Motor neuron (in vitro differentiated cells): Measurements from ENCODE around the gene ACCS. TPM values are rescaled to one million over a fixed set of nuclear protein-coding genes. Genes with fewer than 3 reads are reported as not detected.

Experiments used
- ATAC-seq, 8 experiments: fragments of 200-7000 bp; cut with Tn5 transposase; replicated peaks in 6 of 8; 2 replicates each; pipeline ENCODE4 v1.8.0; 2021; ENCODE audit warnings: mild to moderate bottlenecking in 8 of 8, moderate library complexity in 8 of 8
- H3K27ac ChIP-seq, 2 donors: fragments of 250-450 bp; sonication (Bioruptor Pico); 2 replicates each; pipeline ENCODE4 v1.9.0; 2021; ENCODE audit warnings: antibody characterized with exemption in 2 of 2, mild to moderate bottlenecking in 2 of 2, moderate library complexity in 1 of 2
- H3K4me1 ChIP-seq, 2 donors: fragments of 250-450 bp; sonication (Bioruptor Pico); replicated peaks in 1 of 2; 2 replicates each; pipeline ENCODE4 v1.6.1; 2021; ENCODE audit warnings: antibody characterized with exemption in 2 of 2, mild to moderate bottlenecking in 2 of 2, moderate library complexity in 1 of 2
- H3K4me3 ChIP-seq, 5 donors: fragments of 250-450 bp; sonication (Bioruptor Pico); 2 replicates each; pipeline ENCODE4 v1.9.0; 2021; ENCODE audit warnings: antibody characterized with exemption in 5 of 5, mild to moderate bottlenecking in 5 of 5, moderate library complexity in 4 of 5
- WGBS, 10 experiments: fragments of 450-650 bp; shearing (Covaris generic); methylation state at CpG; one replicate each; pipeline ENCODE4 v1.0.0; 2022; 5-methylcytosine and 5-hydroxymethylcytosine counted together
- in situ Hi-C, 9 experiments: fragments of 400-800 bp; cut with MboI; loops; one replicate each; pipeline ENCODE4 v1.15.0; 2021; ENCODE audit warnings: low sequenced_read_pairs in 9 of 9, low pct_unique_long_range_greater_than_20kb in 2 of 9; ENCODE audit not compliant: unreplicated experiment in 9 of 9
- total RNA-seq, 8 experiments: library from RNA; unstranded; fragments of 300-600 nt; gene quantifications; 2 replicates each; pipeline versions ENCODE4 v1.2.3 to v1.2.4, GENCODE V29; 2022

The ACCS gene
- total RNA-seq, 8 experiments from 2014 or later: 0.75 to 28.9 (median 4.6) TPM; not detected in 1

- Histone ChIP-seq H3K4me1 (no peaks in the 10 kb centered on the region), H3K4me3 (no peak overlapping the region), H3K27ac (no peak overlapping the region)
- no peak for ATAC-seq
- WGBS, 10 experiments: 0 to 75% (median 50%) methylated on average over 1 to 2 of the region's 2 CpGs; no CpG with 5 or more reads in 3 of the 10 experiments
- in situ Hi-C loops: loop anchor here in 7 of 9 experiments (10.0 to 25.0 kb wide), 3 partner anchors 135 to 162 kb away; partner anchors contain the start of gene ALKBH3 (in 4 of the 7)
These were observed 18.8 kb upstream of the ACCS start for GRCh38 chr11:44047298-44047697.

DNA sequence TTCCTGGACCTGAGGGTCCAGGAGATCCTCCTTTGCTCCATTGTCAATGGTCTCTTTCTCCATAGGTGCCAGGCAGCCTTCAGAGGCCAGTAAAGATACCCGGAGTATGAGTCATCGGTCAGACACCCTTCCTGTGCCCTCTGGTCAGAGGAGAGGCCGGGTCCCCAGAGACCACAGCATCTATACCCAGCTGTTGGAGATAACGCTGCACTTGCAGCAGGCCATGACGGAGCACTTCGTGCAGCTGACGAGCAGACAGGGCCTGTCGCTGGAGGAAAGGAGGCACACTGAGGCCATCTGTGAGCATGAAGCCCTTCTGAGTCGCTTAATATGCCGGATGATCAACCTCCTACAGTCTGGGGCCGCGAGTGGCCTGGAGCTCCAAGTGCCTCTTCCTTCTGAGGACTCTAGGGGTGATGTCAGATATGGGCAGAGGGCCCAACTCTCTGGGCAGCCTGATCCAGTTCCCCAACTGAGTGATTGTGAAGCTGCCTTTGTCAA is 18.1 kb upstream of the ACCS start, which contains the start of gene ACCSL:
ACCSL (plus strand) TSS at position 51 of the 501 bp plus-strand sequence; CDS start at position 107, 56 bp downstream.
- H3K4me1 ChIP-seq: no peaks in the 10 kb centered on the region
- no peak for ATAC-seq
- no peak within 1 kb of the TSS for H3K4me3 ChIP-seq
- in situ Hi-C loops: loop anchor here in 7 of 9 experiments (10.0 to 25.0 kb wide), 3 partner anchors 136 to 163 kb away; partner anchors contain the start of gene ALKBH3 (in 4 of the 7)
- H3K27ac ChIP-seq: no peak within 1 kb of the TSS
- 20 to 100% (median 90%) methylated on average over 1 to 7 of the region's 12 CpGs; no CpG with 5 or more reads in 5 of the 10 experiments for WGBS, 10 experiments

- no peak overlapping the region for H3K27ac ChIP-seq
- 0 to 86% (median 53%) methylated on average over 1 to 3 of the region's 3 CpGs; no CpG with 5 or more reads in 1 of the 10 experiments for WGBS, 10 experiments
- H3K4me3 ChIP-seq: no peak overlapping the region
- no peak for ATAC-seq
- no peaks in the 10 kb centered on the region for H3K4me1 ChIP-seq
- in situ Hi-C loops: loop anchor here in 8 of 9 experiments (10.0 to 25.0 kb wide), 3 partner anchors 138 to 165 kb away; partner anchors contain the start of gene ALKBH3 (in 5 of the 8)
These were observed 16.2 kb upstream of the ACCS start for GRCh38 chr11:44049832-44050231.

DNA sequence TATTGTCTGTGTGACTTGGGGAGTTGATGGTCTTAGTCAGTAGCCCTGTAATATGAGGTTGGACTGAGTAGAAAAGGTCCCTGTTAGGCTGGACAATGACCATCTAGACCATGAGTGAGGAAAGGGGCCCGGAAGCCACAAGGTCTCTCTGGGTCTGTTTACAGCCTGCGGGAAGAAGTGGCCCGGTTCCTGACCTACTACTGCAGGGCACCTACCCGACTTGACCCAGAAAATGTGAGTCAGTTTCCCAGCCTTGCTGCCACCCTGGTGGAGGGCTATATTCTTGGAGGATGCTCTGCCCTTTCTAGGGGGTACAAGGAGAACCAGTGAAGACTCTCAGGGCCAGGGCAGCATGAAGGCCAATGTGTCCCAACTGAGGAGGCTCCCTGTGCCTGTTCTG is 14.9 kb upstream of the ACCS start:
- Histone ChIP-seq H3K4me1 (no peaks in the 10 kb centered on the region), H3K4me3 (no peak overlapping the region), H3K27ac (no peak overlapping the region)
- 20% methylated on average over 1 of the region's 4 CpGs; no CpG with 5 or more reads in 9 of the 10 experiments for WGBS, 10 experiments
- in situ Hi-C loops: loop anchor here in 1 of 9 experiments (25.0 kb wide), 1 partner anchor 164 kb away; the partner anchor contains the start of gene ALKBH3
- ATAC-seq: no peak

- WGBS, 10 experiments: 37 to 89% (median 72%) methylated on average over 1 to 5 of the region's 6 CpGs; no CpG with 5 or more reads in 4 of the 10 experiments
- Histone ChIP-seq H3K4me1 (no peaks in the 10 kb centered on the region), H3K27ac (no peak overlapping the region), H3K4me3 (no peak overlapping the region)
- in situ Hi-C loops: loop anchor here in 1 of 9 experiments (25.0 kb wide), 1 partner anchor 170 kb away; the partner anchor contains the start of gene ALKBH3
- no peak for ATAC-seq
These were observed 8.7 kb upstream of the ACCS start for GRCh38 chr11:44057340-44057739.

GRCh38 chr11:44058275-44058674 is 7.8 kb upstream of the ACCS start:
- no peak for ATAC-seq
- Histone ChIP-seq H3K4me3 (no peak overlapping the region), H3K27ac (no peak overlapping the region), H3K4me1 (no peaks in the 10 kb centered on the region)
- 20 to 100% (median 85%) methylated on average over 1 to 3 of the region's 6 CpGs; no CpG with 5 or more reads in 4 of the 10 experiments for WGBS, 10 experiments
- in situ Hi-C loops: loop anchor here in 1 of 9 experiments (25.0 kb wide), 1 partner anchor 171 kb away; the partner anchor contains the start of gene ALKBH3

- 0 to 71% (median 30%) methylated on average over 1 to 4 of the region's 4 CpGs; no CpG with 5 or more reads in 1 of the 10 experiments for WGBS, 10 experiments
- H3K27ac ChIP-seq: no peak overlapping the region
- peak overlapping the region in 1 of 5 donors; percentile 45 for H3K4me3 ChIP-seq
- ATAC-seq: no peak
- in situ Hi-C loops: loop anchor here in 1 of 9 experiments (25.0 kb wide), 1 partner anchor 178 kb away; the partner anchor contains the start of gene ALKBH3
- H3K4me1 ChIP-seq: peaks cover 0 to 10% of the 10 kb centered on the region in 2 donors
These were observed 859 bp upstream of the ACCS start for GRCh38 chr11:44065161-44065661.

GRCh38 chr11:44066732-44067141 is 667 bp downstream of the ACCS start:
- H3K4me3 ChIP-seq: peak overlapping the region in 2 of 5 donors; percentile 31 to 45
- peak in 2 of 8 experiments; percentile 36 to 41 for ATAC-seq
- H3K4me1 ChIP-seq: peaks cover 0 to 10% of the 10 kb centered on the region in 2 donors
- in situ Hi-C loops: loop anchor here in 1 of 9 experiments (25.0 kb wide), 1 partner anchor 179 kb away; the partner anchor contains the start of gene ALKBH3
- peak overlapping the region in 1 of 2 donors; percentile 75 for H3K27ac ChIP-seq
- 0 to 97% (median 87%) methylated on average over 2 to 10 of the region's 10 CpGs; no CpG with 5 or more reads in 1 of the 10 experiments for WGBS, 10 experiments

- in situ Hi-C loops: loop anchor here in 1 of 9 experiments (25.0 kb wide), 1 partner anchor 180 kb away; the partner anchor contains the start of gene ALKBH3
- H3K4me1 ChIP-seq: peaks cover 0 to 10% of the 10 kb centered on the region in 2 donors
- ATAC-seq: no peak
- H3K27ac ChIP-seq: no peak overlapping the region
- WGBS, 10 experiments: 33 to 100% (median 80%) methylated on average over 1 to 5 of the region's 5 CpGs; no CpG with 5 or more reads in 3 of the 10 experiments
- no peak overlapping the region for H3K4me3 ChIP-seq
These were observed 1.2 kb downstream of the ACCS start for GRCh38 chr11:44067266-44067665.

DNA sequence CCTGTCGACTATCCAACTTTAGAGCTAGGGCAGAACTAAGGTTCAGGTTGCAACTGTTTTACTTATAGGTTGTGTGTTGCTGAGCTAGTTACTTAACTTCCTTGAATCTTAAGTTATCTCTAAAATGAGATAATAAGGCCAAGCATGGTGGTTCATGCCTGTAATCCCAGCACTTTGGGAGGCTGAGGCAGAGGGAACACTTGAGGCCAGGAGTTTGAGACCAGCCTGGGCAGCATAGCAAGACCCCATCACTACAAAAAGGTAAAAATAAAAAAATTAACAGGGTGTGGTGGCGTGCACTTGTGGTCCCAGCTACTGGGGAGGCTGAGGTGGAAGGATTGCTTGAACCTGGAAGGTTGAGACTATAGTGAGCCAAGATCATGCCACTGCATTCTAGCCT is 2.1 kb downstream of the ACCS start:
- no peak overlapping the region for H3K4me3 ChIP-seq
- H3K27ac ChIP-seq: no peak overlapping the region
- H3K4me1 ChIP-seq: peaks cover 0 to 10% of the 10 kb centered on the region in 2 donors
- 64 to 100% (median 96%) methylated on average over 1 to 2 of the region's 2 CpGs; no CpG with 5 or more reads in 2 of the 10 experiments for WGBS, 10 experiments
- no peak for ATAC-seq
- in situ Hi-C loops: loop anchor here in 1 of 9 experiments (25.0 kb wide), 1 partner anchor 181 kb away; the partner anchor contains the start of gene ALKBH3

GRCh38 chr11:44071157-44071556 is 5.1 kb downstream of the ACCS start:
- WGBS, 10 experiments: 63 to 100% (median 75%) methylated on average over 1 of the region's 3 CpGs; no CpG with 5 or more reads in 6 of the 10 experiments
- in situ Hi-C loops: loop anchor here in 1 of 9 experiments (25.0 kb wide), 1 partner anchor 184 kb away; the partner anchor contains the start of gene ALKBH3
- no peak for ATAC-seq

GRCh38 chr11:44072757-44073658 is 6.9 kb downstream of the ACCS start:
- Histone ChIP-seq H3K4me1 (no peaks in the 10 kb centered on the region), H3K4me3 (no peak overlapping the region), H3K27ac (no peak overlapping the region)
- 59 to 97% (median 82%) methylated on average over 3 to 7 of the region's 8 CpGs; no CpG with 5 or more reads in 3 of the 10 experiments for WGBS, 10 experiments
- in situ Hi-C loops: loop anchor here in 1 of 9 experiments (25.0 kb wide), 1 partner anchor 186 kb away; the partner anchor contains the start of gene ALKBH3
- ATAC-seq: no peak

More at GRCh38 chr11:44071157-44071556, 5.1 kb downstream of the ACCS start:
- H3K4me3 ChIP-seq: no peak overlapping the region
- no peak overlapping the region for H3K27ac ChIP-seq
- no peaks in the 10 kb centered on the region for H3K4me1 ChIP-seq
